Measurements from ENCODE around the gene STMN3. TPM values are rescaled to one million over a fixed set of nuclear protein-coding genes. Genes with fewer than 3 reads are reported as not detected.
A peak's percentile ranks its signal among the peaks of the same experiment; 100 is the strongest.

Gene STMN3
- total RNA-seq, 1 experiment from 2014 or later, result 42.7 TPM

DNA sequence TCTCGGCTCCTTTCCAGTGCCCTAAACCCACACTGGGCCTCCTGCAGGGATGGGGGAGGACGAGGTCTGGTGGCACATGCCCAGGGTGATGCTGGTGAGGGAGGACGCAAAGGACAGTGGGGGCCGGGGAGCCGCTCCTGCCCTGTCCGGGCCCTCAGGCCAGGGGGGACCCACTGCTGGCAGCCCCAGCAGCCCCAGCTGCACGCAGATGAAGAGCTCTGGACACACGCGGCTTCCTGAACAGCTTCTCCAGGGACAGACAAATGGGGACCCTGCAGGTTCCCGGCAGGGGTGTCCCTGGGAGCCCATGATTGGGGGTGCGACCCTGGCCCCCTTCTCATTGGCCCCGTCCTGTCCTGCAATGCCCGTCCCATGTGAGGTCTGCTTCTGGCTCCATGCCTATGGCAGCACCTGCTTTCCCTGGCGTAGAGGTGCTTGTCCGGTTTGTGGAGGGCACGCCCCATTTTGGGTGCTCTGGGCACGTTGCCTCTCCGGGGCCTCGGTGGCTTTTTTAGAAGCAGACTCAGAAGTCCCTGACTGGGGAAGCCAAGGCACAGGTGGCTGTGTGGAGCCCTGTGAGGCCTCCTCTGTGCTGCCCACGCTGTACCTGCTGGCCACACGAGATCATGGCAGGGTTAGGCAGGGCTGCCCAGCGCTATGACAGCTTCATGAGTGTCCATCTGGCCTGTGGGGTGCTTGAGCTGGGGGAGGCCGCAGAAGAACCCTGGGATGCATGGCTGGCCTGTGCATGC, 27.8 kb upstream of the STMN3 start:
- TF ChIP-seq SIN3A (IDR thresholded peaks at IDR 0.05; ENCODE audit: borderline replicate concordance, insufficient read depth, low read depth, low read length) (no peak), POLR2AphosphoS5 (IDR thresholded peaks at IDR 0.05; ENCODE audit: low read depth, low read length) (no peak), TCF7L2 (IDR thresholded peaks at IDR 0.05; ENCODE audit: low read depth, low read length) (no peak)
- TF ChIP-seq, protein P1, sequence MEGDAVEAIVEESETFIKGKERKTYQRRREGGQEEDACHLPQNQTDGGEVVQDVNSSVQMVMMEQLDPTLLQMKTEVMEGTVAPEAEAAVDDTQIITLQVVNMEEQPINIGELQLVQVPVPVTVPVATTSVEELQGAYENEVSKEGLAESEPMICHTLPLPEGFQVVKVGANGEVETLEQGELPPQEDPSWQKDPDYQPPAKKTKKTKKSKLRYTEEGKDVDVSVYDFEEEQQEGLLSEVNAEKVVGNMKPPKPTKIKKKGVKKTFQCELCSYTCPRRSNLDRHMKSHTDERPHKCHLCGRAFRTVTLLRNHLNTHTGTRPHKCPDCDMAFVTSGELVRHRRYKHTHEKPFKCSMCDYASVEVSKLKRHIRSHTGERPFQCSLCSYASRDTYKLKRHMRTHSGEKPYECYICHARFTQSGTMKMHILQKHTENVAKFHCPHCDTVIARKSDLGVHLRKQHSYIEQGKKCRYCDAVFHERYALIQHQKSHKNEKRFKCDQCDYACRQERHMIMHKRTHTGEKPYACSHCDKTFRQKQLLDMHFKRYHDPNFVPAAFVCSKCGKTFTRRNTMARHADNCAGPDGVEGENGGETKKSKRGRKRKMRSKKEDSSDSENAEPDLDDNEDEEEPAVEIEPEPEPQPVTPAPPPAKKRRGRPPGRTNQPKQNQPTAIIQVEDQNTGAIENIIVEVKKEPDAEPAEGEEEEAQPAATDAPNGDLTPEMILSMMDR (IDR thresholded peaks at IDR 0.05), result no peak
- TF ChIP-seq, protein P2, sequence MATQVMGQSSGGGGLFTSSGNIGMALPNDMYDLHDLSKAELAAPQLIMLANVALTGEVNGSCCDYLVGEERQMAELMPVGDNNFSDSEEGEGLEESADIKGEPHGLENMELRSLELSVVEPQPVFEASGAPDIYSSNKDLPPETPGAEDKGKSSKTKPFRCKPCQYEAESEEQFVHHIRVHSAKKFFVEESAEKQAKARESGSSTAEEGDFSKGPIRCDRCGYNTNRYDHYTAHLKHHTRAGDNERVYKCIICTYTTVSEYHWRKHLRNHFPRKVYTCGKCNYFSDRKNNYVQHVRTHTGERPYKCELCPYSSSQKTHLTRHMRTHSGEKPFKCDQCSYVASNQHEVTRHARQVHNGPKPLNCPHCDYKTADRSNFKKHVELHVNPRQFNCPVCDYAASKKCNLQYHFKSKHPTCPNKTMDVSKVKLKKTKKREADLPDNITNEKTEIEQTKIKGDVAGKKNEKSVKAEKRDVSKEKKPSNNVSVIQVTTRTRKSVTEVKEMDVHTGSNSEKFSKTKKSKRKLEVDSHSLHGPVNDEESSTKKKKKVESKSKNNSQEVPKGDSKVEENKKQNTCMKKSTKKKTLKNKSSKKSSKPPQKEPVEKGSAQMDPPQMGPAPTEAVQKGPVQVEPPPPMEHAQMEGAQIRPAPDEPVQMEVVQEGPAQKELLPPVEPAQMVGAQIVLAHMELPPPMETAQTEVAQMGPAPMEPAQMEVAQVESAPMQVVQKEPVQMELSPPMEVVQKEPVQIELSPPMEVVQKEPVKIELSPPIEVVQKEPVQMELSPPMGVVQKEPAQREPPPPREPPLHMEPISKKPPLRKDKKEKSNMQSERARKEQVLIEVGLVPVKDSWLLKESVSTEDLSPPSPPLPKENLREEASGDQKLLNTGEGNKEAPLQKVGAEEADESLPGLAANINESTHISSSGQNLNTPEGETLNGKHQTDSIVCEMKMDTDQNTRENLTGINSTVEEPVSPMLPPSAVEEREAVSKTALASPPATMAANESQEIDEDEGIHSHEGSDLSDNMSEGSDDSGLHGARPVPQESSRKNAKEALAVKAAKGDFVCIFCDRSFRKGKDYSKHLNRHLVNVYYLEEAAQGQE (IDR thresholded peaks at IDR 0.05; ENCODE audit: insufficient read depth in 1 of 2, low read depth in 2 of 2, low read length in 1 of 2), result no peak
- H3K4me1 ChIP-seq (ENCODE audit: control insufficient read depth, insufficient read depth, low read length), result peaks cover 23% of the 10 kb centered on the region
- no TSS peak for BruUV-seq (replicated peaks)
- intact Hi-C loops (cut with micrococcal nuclease; ENCODE audit: unreplicated experiment) (no loop called here), in situ Hi-C loops (cut with HindIII; ENCODE audit: low pct_unique_long_range_greater_than_20kb, low sequenced_read_pairs) (no loop called here)
- no peak overlapping the region for H3K4me3 ChIP-seq (ENCODE audit: low read depth in 2 of 2, low read length in 2 of 2)
- peak overlapping the region; percentile 88 for H3K27ac ChIP-seq (ENCODE audit: low read length)
- DNase-seq (ENCODE audit: low read depth, low spot score), result no peak
- no peaks in the 10 kb centered on the region; the same call in 1 of the 2 replicates for H3K36me3 ChIP-seq (ENCODE audit: control insufficient read depth, insufficient read depth, low read length)
- ChIA-PET POLR2A (no interaction called here), CTCF (interaction anchor here (0.6 kb wide), 1 partner anchor 39 kb away, joined by 3 read pairs; no protein-coding TSS in a partner anchor)
- no peaks in the 10 kb centered on the region for H3K9me3 ChIP-seq (ENCODE audit: control insufficient read depth, insufficient read depth, low read depth, low read length)
- no peak for ATAC-seq
- no peaks in the 10 kb centered on the region for H3K27me3 ChIP-seq (ENCODE audit: control insufficient read depth, insufficient read depth, low read length)

DNA sequence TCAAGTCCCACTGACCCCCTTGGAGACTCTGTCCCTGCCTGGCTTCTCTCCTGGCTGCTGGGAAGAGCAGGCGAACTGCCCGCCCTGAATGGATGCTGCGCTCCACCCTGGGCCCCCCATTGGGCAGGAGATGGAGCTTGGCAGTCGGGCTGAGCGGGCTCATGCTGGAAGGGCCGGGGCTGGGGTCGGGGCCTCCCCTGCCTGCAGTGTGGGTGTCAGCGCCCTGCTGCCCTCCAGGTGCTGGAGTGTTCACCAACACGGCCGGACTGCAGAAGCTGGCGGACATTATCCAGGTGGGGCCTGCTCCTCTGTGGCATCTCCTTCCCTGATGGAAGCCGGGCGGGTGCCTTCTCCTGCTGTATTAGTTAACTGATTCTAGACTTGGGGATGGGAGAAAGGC, 27.2 kb upstream of the STMN3 start:
- Histone ChIP-seq H3K4me3 (ENCODE audit: low read depth in 2 of 2, low read length in 2 of 2) (no peak overlapping the region), H3K27me3 (ENCODE audit: control insufficient read depth, insufficient read depth, low read length) (no peaks in the 10 kb centered on the region), H3K4me1 (ENCODE audit: control insufficient read depth, insufficient read depth, low read length) (peaks cover 23% of the 10 kb centered on the region), H3K9me3 (ENCODE audit: control insufficient read depth, insufficient read depth, low read depth, low read length) (no peaks in the 10 kb centered on the region), H3K36me3 (ENCODE audit: control insufficient read depth, insufficient read depth, low read length) (no peaks in the 10 kb centered on the region; the same call in 1 of the 2 replicates), H3K27ac (ENCODE audit: low read length) (peak overlapping the region; percentile 88)
- ChIA-PET POLR2A (no interaction called here), CTCF (no interaction called here)
- ATAC-seq (no peak), DNase-seq (ENCODE audit: low read depth, low spot score) (no peak)
- BruUV-seq (replicated peaks), result no TSS peak
- in situ Hi-C loops (cut with HindIII; ENCODE audit: low pct_unique_long_range_greater_than_20kb, low sequenced_read_pairs), result no loop called here
- intact Hi-C loops (cut with micrococcal nuclease; ENCODE audit: unreplicated experiment), result no loop called here
- TF ChIP-seq TCF7L2 (IDR thresholded peaks at IDR 0.05; ENCODE audit: low read depth, low read length) (no peak), POLR2AphosphoS5 (IDR thresholded peaks at IDR 0.05; ENCODE audit: low read depth, low read length) (no peak), SIN3A (IDR thresholded peaks at IDR 0.05; ENCODE audit: borderline replicate concordance, insufficient read depth, low read depth, low read length) (no peak)
- TF ChIP-seq, protein P1 (IDR thresholded peaks at IDR 0.05), result no peak
- TF ChIP-seq, protein P2 (IDR thresholded peaks at IDR 0.05; ENCODE audit: insufficient read depth in 1 of 2, low read depth in 2 of 2, low read length in 1 of 2), result no peak
